ENCODE results near the gene MTMR3.

DNA sequence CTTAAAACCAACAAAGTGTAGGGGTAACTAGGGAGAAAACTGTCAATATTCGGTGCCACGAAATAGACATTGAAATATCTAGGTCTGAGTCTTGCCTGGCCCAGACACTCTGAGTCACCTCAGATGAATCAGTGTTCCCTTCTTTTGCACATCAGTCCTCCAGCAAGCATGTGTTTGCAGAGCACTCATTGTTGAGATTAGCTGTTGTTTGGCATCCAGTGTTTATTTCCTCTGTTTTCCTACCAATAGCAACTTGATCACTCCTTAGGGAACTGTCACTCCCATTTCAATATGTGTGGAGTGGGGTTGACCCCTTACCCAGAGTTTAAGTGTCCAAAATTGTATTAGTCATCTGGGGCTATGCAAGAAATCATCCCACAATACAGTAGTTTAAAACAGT, 40.2 kb upstream of the MTMR3 start:
- TF ChIP-seq CTCF (conservative IDR thresholded peaks at IDR 0.05; ENCODE audit: low read length) (no peak), EZH2phosphoT487 (IDR thresholded peaks at IDR 0.05; ENCODE audit: borderline replicate concordance, low read depth, low read length) (no peak)

Measured in OCI-LY7 (cell line).